Gastroesophageal sphincter (tissue), 3 donors: Measurements from ENCODE around the gene SATB2.

Experiments
- POLR2A ChIP-seq, 2 donors: fragments of 450-650 bp; IDR thresholded peaks; one replicate each; pipeline ENCODE4 v1.6.1; 2017; ENCODE audit warnings: antibody characterized with exemption in 2 of 2, mild to moderate bottlenecking in 2 of 2, moderate library complexity in 1 of 2
- TF ChIP-seq, protein P1 (sequence below), 4 experiments: fragments of 200-600 bp in 2 of 4; fragments of 450-650 bp in 2 of 4; sonication (generic) in 1 of 4; IDR thresholded peaks; one replicate each; pipeline ENCODE4 v1.5.1; 2017 to 2019; ENCODE audit warnings: antibody characterized with exemption in 4 of 4, mild to moderate bottlenecking in 2 of 4, moderate library complexity in 2 of 4

DNA sequence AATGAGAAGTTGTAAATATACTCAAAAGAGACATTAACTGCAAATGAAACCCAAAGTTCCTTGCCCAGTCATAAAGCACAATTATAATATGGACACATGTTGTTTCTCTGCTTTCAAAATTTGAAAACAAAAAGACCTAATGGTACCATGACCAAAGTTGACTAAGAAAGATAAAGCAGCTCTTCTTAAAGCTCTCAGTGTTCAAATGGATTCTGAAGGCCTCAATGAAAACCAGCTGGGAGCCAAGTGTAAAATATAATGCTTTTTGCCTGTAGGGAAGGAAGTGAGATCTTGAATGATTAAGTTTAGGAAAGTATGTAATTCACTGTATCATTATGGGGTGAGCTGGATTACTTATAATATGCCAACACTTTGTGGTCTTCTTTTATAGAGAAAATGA lies 178.6 kb downstream of the SATB2 start:
- TF ChIP-seq, protein P1, sequence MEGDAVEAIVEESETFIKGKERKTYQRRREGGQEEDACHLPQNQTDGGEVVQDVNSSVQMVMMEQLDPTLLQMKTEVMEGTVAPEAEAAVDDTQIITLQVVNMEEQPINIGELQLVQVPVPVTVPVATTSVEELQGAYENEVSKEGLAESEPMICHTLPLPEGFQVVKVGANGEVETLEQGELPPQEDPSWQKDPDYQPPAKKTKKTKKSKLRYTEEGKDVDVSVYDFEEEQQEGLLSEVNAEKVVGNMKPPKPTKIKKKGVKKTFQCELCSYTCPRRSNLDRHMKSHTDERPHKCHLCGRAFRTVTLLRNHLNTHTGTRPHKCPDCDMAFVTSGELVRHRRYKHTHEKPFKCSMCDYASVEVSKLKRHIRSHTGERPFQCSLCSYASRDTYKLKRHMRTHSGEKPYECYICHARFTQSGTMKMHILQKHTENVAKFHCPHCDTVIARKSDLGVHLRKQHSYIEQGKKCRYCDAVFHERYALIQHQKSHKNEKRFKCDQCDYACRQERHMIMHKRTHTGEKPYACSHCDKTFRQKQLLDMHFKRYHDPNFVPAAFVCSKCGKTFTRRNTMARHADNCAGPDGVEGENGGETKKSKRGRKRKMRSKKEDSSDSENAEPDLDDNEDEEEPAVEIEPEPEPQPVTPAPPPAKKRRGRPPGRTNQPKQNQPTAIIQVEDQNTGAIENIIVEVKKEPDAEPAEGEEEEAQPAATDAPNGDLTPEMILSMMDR (IDR thresholded peaks at IDR 0.05): no peak
- no peak for TF ChIP-seq POLR2A (IDR thresholded peaks at IDR 0.05)
